ENCODE measurements around the gene RFX8.

The RFX8 gene

DNA sequence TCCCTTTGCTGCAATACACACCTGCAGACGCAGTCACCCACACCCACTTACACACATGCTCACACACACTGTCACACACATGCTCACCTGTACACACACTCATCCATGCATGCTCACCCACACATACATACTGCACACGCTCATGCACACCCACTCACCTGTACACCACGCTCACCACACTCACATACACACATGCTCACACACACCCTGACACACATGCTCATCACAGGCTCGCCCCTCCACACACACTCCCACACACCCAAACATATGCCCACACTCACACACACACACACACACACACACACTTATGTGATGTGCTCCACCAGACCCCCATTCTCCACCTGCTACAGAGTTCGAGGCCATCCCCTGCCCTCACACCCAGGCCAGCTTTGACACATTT, 64.8 kb downstream of the RFX8 start:
- no peak for DNase-seq (ENCODE audit: low read depth)

DNA sequence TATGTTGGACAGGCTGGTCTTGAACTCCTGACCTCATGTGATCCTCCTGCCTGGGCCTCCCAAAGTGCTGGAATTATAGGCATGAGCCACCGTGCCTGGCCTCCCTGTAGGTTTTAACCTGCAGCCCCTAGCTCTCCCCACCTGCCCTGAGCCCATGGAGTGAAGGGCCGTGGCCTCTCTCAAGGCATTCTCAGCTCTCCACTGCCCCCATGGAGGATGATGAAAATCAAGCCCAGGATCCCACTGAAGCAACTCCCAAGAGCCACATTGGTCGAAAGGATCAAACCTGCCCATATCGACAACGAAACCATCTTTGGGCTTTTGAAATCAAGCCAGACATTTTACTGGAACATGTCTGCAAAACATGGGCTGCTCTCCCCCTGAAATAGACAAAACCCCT, 65.2 kb downstream of the RFX8 start:
- no peak for DNase-seq (ENCODE audit: low read depth)

DNA sequence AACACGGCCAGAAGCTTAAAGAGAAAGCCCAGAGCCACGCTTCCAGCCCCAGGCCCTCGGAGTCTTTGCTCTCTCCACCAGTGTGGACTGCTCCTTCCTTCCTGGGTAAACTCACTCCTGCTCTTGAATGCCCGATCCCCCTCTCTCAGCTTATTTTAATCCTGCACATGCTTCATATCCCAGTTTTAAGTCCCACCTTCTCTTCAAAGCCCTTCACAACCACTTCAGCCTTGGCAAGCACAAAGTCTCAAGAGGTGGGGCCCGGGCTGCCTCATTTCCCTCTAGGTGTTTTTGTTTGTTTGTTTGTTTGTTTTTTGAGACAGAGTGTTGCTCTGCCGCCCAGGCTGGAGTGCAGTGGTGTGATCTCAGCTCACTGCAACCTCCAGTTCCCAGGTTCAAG, 66.0 kb downstream of the RFX8 start:
- no peak for DNase-seq (ENCODE audit: low read depth)

DNA sequence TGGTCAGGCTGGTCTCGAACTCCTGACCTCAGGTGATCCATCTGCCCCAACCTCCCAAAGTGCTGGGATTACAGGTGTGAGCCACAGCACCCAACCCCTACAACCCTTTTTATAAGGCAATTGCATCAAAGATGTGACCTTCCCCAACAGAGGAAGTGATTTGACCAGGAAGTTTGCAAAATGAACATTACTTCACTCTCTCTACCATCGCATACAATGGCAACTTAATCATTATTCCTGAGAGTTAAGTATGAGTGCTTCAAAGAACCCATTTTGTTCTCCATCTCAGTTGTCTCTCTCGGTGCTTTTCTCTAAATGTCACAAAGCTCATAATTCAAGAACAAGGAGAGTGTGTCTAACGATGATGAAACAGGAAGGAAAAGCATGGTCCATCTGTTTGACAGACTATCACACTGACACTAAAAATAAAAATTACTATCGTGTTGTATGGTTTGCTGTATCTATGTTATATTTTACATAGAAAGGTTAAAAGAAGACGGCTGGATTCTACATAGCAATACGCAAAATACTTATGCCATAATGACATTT, 69.5 kb downstream of the RFX8 start:
- DNase-seq (ENCODE audit: low read depth), result no peak

DNA sequence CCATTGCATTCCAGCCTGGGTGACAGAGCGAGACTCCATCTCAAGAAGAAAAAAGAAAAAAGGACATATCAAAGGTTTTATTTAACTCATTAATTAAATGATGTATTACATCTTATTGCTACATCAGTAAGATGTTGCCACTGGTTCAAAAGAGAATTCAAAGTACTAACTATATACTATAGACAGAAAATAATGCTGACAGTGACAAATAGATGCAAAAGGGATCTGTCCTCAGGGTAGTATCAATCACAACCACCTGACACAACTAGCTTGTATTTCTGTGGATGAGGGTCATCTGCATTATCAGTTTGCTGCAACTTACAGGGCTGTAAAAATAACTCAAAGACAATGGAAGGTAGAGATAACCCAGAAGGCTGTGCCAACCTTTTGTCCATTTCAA, 71.2 kb downstream of the RFX8 start:
- DNase-seq (ENCODE audit: low read depth), result no peak

DNA sequence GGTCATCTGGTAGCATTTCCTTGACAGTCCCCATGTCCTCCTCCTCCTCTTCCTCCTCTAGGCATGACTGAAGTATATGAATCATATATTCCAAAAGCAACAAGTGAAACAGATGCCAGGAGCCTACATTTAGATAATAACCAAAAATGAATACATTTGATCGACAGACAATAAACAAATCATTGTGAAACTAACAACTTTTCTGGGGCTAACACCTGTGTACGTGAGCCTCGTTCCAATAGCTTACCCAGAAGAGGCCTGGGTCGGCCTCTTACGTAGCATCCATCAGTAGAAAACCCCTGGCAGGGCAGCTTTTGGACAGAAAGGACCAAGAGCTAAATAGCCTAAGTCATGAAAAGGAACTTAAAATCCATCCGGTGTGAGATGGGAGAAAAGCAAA, 72.3 kb downstream of the RFX8 start:
- DNase-seq (ENCODE audit: low read depth), result no peak

DNA sequence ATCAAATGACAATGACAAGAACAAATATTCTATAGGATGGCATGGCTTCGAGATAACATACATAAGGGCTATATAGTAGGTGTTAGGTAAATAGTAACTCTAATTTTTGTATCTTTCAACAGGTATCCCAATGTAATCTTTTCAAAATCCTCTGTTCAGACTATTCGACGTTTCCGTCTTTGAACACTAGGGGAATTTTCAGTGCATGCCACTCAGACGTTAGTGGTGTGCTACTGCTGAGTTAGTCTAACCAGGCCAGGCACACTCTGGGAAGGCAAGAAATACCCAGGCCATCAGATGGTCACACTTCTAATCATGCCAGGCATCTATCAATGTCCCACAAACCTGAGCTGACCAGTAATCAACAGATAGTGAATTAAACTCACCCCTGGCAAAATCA, 73.0 kb downstream of the RFX8 start:
- no peak for DNase-seq (ENCODE audit: low read depth)

DNA sequence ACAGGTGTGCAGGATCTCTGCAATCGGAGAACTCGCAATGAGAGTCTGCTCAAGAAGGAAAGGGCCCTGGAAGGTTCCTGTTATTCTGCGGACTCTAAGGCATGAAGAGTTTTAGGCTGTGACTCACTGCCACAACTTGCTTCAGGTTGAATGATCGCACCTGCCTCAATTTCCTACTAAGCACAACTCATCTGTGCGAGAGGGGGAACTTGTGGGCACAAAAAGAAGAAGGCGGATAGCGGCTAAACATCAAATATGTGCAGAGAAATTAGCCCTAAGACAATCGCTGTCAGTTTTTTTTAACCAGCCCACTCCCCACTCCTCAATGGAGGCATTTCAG, 73.6 kb downstream of the RFX8 start:
- no peak for DNase-seq (ENCODE audit: low read depth)

DNA sequence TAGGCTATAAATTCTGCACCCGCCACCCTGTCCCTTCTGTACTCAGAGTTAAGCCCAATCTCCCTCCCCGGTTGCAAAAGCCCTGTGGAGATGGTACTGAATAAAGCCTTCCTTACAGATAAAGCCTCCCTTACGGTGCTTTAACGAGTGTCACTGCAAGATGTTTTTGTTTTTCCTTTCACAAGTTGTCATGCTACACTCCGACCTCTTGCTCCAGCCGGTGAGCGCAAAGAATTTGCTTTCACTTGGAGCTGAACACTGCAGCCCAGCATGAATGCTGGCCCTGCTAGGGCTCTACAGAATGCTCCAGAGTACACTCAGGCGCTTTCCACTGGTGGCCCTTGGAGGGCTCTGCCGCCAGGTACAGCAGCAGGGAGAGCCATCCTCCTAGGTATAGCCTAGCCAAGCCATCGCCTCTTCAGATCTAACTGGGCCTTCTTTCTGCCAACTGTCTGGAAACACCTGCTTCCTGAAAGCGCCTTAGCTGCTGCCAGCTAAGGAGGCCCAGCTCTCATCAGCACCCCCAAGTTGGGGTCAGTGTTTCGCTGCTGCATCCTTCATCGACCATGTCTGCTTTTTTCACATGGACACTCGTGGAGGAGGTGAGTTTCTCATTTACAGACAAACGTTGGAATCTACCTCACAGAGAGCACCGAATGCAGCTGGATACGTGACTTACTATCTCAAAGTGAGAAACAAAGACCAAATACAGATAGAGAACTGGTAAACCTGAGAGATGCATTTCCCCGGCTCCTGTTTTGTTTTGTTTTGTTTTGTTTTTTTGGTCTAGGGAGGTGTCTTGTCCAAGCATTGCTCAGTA, 74.2 kb downstream of the RFX8 start:
- DNase-seq (ENCODE audit: low read depth), result no peak

DNA sequence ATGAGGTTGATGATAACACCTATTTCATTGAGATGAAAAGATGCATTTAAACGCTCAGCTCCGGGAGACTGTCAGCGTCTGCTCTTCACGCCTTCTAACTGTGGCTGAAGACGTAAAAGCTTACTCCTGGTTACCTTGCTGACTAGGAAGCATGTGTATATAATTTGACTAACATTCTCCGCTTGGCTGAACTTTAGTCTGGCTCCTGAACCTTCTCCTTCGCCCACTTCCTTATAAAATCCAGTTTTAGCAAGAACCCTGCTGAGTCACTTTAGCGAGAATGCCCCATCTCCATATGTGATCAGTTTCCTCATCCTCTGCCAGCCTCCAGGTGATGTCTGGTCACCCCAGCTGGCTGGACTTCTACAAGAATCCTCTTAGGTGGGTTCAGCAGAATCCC, 74.9 kb downstream of the RFX8 start:
- DNase-seq (ENCODE audit: low read depth), result no peak

DNA sequence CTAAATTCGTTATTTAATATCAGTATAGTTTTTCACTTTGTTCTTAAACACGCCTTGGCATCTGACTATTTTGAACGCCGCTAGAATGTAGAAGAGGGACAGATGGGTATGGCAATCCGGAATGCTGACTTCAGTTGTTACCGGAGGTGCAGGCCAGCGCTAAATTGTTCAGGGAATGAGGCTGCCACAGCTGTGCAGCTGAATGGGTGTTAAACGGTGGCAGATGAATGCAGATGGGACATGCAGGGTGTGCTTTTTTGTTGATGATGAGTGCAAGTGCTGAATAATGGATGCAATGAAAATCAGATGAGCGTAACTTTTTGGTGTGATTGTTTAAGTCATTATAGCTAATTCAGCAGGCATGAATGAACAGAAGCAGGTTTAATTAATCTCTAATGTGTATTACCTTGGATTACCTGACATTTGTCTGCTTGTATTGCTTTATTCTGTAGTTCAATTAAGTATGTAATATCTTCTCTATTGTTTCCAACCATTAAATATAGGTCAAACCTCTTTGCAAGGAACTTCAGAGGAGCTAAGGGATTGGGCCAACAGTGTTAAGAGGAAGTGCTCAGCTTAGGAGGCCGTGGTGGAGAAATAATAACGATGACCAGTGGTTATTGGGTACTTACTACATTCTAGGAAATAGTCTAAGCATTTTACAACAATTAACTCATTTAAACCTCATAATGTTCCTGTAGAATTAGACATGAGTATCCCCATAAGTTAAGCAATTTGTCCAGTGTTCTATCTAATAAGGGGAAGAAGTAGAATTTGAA, 75.7 kb downstream of the RFX8 start:
- DNase-seq (ENCODE audit: low read depth), result no peak

DNA sequence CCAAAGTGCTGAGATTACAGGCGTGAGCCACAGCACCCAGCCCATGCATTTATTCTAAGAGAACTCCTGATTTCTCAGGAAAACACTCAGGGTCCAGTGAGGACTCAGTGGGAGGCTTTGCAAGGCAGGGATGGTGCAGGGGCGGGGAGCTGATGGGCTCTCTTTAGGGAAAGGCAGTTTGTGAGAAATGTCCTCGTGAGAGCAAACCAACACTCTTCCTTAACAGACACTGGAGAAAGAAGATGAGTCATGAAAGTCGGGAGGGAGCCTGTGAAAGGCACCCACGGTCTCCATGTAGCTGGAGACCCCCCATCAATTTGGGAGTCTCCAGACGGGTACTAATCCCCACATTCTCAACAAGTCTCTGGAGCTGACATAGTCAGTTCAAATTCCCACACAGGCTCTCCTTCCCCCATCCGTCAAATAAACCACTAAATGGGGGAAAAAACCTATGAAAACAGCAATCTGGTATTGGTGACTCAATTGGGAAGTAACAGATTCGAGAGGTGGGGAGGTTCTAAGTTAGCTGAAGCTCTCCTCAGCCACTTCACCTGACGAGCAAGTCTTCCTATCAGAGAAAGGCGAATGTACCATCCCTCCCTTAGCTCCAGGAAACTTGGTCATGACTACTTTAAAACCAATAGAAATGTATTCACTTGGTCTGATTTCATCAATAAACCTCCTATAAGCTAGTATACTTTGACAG, 76.6 kb downstream of the RFX8 start:
- DNase-seq (ENCODE audit: low read depth), result no peak

DNA sequence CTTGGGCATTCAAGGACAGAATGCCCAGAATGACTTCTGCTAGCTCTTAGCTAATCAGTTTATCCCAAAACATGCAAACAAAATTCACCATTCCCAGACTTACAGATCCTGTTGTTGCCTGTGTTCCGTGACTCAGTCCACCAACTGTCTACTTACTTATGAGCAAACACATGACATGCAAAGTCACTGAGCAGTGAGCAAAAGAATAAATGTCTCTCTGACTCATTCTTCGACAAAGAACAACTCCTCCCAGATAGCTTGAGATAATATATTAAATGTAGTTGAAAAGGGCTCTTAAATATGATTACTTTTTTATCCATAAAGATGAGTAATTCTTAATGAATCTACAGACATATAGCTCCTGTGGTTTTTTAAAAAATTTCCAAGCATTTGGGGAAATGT, 78.6 kb downstream of the RFX8 start:
- peak; percentile 81 for DNase-seq (ENCODE audit: low read depth)

DNA sequence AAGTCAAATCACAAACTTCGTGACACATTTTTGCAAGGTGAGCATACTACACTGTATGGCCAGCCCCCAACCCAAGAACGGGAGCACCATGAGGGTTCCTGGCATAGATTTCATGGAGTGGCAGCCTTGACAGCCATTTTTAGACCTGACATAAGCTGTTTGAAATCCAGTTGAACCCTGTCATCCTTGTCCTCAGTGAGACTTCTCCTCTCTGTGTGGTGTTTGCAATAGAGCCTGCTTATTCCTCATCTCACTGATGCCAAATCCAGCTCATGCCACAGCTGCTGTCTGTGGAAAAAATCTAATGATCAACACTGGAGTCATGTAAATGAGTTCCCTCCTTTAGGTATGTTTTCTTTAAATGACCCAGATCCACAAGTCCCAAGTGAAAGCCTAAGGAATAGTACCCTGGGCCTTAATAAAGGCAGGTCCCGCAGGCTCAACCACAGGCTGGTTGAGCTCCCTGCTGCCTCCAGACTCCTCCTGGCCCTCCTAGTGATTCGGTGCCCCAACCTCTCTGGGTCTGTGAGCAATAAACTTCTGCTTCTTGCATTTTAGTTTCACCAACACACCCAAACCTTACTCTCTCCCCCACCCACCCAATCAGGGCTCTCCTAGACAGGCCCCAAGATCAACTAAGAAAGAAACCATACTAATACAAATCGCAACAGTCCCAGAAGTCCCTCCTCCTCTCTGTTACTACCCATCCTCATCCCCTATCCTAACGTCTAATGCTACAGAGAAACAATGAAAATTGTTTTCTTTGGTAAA, 79.2 kb downstream of the RFX8 start:
- DNase-seq (ENCODE audit: low read depth), result no peak

DNA sequence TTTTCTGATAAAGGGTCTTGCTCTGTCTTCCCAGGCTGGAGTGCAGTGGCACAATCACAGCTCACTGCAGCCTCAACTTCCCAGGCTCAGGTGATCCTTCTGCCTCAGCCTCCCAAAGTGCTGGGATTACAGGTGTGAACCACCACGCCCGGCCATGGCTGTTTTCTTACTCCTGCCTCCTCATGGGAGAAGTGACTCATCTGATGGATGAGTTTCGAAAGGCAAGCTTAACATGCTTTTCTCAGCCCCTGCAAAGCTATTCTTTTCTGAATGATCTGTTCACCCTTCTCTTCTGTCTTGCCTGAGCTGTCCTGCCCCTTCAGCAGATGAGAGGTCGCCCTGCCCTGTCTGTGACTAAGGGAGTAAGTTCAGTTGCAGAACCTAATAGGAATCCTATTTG, 86.7 kb downstream of the RFX8 start:
- no peak for DNase-seq (ENCODE audit: low read depth)

DNA sequence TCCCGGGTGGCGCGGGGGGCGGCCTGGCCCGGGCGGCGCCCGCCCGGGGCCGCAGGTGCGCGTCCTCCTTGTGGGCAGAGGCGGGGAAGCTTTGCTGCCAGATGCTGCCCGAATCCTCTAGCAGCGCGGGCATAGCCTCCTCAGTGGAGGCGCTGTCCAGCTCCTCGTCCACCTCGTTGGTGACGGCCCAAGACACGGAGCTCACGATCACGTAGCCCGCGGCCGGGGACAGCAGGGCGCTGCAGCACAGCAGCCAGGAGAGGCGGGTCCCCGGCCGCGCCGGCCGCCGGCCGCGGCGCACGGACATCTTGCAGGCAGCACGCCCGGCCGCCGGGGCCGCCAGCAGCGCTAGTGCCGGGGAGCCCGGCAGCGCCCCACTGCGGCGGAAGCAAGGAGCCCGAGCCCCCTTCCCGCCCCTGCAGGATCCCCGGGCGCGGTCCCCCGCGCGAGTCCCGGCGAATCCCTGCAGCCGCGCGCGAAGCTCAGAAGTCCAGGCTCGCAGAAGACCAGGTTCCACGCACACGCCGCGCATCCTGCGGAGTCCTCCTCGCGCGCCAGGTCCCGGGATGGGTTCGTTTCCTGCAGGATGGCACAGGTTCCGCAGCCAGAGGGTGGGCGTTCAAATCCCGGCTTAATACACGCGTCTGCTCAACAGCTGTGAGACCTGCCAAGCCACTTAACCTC, 87.6 kb downstream of the RFX8 start, which contains the start of gene CREG2:
Gene CREG2 (minus strand): TSS at position 353 of the 684 bp plus-strand sequence. CDS start 46 bp downstream, at position 307.
- DNase-seq (ENCODE audit: low read depth), result no peak

DNA sequence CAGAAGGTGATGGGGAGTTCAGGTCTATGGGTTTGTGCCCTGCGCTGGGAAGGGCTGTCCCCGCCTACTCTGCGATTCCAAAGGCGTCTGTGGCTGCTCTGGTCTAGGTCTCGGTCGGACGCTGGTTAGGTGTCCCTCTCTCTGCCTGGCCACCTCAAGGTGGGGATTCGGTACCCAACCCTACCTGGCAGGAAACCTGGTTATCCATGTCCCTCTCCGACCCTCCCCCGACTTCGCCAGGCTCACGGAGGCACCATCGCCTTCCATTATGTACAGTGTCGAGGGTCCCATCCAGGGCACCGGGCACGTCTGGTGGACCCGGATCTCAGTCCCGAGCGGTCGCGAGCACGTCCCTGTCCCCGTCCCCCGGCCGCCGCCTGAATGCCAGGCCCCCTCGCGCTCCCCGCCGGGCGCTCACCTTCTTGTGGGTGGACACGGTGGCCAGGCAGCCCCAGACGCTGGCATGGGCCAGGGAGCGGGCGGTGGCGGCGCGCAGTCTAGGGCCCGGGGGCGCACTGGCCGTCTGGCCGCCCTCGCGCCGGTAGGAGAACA, 88.2 kb downstream of the RFX8 start:
- DNase-seq (ENCODE audit: low read depth), result no peak

DNA sequence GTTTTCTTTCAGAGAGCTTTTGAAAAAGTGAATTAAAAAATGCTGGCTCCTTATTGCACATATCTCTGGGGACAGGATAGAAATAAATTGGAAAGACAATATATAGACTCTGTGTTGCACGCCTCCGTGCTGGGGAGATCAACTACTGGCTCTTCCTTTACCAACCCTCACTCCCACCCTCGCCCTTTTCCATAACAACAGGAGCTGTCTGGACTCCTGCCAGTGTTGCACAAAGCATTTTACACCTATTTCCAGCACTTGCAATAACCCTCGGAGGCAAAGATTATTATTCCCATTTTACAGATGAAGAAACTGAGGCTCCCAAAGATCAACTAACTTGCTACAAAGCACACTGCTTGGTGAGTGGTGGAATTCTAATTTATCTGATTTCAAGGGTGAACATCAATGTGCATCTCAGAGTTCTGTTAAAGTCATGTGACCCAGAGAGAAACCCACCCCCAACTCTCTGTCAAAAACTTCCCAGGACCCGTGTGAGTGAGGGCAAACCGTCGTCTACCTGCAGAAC, 91.8 kb downstream of the RFX8 start:
- no peak for DNase-seq (ENCODE audit: low read depth)

DNA sequence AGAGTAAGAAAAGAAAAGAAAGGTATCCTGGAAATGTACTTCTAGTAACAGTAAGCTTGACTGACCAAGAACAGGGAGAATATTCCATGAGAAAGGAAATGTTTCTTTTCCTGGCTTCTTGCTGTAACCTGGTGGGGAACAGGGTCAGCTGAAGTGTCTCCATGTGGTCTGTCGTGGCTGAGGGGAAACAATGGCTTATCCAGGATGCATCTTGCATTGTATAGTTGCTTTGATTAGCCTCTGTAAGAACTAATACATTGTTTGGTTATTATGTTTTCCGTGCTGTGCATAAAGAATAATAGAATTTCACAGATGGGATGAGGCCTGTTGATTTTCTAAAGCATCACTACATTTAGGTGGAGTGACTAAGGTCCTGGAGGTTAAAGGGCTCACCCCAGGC, 92.5 kb downstream of the RFX8 start:
- no peak for DNase-seq (ENCODE audit: low read depth)

DNA sequence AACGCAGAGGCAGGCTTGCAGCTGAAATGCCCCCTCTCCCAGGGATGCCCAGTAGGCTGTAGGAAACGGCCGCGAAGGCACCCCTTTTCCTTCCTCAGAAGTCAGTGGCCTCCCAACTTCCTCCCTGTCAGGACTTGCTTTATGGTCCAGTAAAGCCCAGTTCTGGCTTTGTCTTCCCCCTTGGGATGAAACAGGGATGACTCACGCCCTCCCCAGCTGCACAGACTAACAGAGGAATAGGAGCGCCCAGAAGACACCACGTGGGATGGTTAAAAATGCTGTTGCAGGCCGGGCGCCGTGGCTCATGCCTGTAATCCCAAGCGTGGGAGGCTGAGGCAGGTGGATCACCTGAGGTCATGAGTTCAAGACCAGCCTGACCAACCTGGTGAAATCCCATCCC, 94.5 kb downstream of the RFX8 start:
- DNase-seq (ENCODE audit: low read depth), result peak; percentile 31

DNA sequence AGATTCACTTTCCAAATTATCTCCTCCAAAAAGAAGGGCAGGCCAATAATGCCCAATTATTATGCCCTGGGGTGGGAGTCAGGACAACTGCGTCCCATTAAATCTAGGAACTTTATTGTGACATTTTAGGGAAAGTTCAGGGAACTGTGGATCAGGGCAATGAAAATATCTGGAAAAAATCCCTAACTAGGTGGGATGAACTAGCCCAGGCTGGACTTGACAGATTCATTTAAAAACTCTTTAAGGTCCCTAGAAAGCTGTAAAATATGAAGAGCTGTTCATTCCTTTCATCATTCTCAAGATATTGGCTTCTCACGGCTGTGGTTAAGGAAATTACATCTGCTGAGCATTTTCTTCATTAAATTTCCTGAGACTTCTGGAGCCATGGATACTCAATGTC, 95.8 kb downstream of the RFX8 start:
- DNase-seq (ENCODE audit: low read depth), result no peak

All from GM04503 (cell line).